GM21786 (cell line): ENCODE data around the gene CUEDC2.

ENCODE experiments used
- ATAC-seq: cut with Tn5 transposase; IDR thresholded peaks from one replicate; pipeline ENCODE4 v1.9.1; 2021; ENCODE audit not compliant: unreplicated experiment

Gene CUEDC2, protein sequence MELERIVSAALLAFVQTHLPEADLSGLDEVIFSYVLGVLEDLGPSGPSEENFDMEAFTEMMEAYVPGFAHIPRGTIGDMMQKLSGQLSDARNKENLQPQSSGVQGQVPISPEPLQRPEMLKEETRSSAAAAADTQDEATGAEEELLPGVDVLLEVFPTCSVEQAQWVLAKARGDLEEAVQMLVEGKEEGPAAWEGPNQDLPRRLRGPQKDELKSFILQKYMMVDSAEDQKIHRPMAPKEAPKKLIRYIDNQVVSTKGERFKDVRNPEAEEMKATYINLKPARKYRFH

DNA sequence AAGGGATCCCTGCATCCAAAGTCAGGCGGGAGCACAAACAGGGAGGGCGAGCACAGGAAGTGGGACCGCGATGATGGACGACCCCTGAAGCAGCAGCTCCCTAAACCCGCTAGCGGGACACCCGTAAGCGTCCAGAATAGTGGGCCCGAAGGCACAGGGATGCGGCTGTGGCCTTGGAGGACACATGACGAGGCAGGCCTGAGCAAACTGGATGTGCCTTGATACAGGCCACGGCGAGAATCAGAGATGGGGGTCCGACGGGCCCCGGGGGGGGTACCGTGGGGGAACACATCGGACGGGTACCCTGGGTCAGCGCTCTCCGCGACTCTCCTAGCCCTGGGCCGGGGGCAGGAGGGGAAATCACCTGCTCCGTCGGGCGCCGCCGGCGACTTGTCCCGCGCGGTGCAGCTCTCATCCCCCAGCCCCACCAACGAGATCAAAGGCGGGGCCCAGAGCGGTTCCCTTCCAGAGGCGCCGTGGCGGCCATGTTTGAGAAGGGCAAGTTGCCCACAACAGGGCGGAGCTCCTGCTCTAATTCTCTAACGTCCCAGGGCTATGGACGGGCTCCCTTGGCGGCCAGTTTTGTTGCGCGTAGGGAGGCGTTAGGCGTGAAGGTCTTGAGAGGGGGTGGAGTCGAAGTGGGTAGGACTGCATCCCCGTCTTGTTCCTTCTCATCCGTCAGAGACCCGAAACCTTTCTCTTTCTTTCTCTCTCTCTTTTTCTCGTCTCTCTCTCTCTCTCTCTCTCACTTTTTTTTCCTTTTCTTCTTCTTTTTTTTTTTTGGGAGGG is at the start of gene CUEDC2:
Gene CUEDC2, minus strand, starts transcription at position 413 of the 789 bp plus-strand sequence. CDS start 7,386 bp downstream, outside the sequence.
- ATAC-seq = peak; percentile 89

DNA sequence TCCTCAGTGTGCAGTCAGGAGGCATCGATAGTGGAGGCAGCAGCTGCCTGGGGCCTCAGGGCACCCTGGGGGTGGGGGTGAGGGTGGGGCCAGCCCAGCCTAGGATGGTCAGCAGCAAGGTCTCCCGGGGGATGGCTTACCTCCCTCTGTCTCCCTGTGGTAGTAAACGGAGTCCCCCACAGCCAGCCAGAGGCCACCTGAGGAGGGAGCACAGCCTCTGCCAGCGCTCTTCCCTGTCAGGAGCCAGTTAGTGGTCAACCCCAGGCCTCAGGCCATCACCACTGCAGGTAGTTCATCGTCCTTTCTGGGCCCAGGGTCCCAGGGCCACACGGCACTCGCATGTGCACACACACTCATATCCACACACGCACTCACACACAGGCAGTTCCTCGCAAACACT is 48.0 kb upstream of the CUEDC2 start:
- ATAC-seq = no peak

DNA sequence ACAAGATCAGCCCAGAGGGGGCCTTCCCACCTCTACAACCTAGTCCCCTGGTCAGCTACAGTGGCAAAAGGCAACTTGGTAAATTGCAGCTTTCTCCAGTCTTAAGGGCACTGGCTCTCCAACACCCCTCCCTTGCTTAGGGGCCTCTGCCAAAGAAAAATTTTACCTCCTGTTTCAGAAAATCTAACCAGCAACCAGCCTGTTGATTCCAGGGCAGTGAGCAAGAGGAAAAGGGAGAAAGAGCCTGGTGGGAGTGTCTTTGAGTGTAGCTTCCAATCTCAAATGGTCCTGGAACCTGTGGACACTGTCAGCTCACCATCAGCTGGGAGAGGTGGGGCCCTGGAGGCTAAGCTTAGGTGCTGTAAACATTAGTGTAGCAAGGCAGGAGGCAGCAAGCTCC is 47.3 kb upstream of the CUEDC2 start:
- no peak for ATAC-seq

DNA sequence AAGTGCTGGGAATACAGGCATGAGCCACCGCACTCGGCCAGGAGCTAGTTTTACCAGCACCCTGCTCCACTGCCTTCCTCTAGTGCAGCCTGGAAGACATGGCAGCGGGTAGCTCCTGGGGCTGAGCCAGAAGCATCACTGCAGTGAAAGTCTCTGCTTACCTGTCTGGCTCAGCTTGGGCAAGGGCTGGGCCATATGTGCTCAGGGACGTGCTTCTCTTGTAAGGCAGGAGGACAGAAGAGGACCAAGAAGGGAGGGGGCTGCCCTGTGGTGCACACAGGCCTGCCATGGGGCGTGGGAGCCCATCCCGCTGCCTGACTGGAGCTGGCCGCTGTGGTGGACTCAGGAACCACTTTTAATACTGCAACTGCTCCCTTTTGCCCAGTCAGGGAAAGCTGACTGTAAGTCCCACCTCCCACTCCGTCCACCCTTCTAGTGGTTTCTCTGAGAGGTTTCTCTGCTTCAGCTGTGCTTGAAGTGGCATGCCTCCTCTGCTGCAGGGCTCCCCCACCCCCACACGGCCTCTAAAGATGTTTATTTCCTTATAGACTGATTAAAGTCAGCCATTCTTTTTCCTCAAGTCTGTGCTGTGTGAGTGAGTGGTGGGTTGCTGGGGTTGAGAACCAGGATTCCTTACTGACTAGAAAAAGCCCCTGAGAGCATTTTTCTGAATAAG is 44.2 kb upstream of the CUEDC2 start:
- no peak for ATAC-seq

DNA sequence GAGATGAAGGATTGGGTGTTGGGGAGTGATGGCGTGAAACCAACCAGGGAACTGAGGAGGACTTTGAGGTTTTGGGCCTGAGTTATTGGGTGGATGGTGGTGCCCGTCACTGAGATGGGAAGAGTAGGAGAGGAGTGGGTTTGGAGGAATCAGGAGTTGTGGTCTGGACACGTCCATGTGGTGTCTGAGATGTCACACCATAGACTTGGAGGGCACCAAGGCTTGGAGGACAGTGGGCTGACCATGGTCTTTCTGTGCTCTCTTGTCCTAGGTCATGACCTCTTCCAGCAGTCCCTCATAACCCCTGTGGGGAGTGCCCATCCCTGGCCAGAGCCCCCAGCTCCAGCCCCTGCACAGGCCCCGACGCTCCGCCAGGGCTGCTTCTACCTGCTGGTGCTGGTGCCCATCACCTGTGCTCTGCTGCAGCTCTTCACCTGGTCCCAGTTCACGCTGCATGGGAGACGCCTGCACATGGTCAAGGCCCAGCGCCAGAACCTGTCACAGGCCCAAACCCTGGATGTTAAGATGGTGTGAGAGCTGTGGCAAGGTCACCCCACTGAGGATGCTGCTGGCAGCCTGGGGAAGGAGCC is 43.2 kb upstream of the CUEDC2 start:
- ATAC-seq = no peak

DNA sequence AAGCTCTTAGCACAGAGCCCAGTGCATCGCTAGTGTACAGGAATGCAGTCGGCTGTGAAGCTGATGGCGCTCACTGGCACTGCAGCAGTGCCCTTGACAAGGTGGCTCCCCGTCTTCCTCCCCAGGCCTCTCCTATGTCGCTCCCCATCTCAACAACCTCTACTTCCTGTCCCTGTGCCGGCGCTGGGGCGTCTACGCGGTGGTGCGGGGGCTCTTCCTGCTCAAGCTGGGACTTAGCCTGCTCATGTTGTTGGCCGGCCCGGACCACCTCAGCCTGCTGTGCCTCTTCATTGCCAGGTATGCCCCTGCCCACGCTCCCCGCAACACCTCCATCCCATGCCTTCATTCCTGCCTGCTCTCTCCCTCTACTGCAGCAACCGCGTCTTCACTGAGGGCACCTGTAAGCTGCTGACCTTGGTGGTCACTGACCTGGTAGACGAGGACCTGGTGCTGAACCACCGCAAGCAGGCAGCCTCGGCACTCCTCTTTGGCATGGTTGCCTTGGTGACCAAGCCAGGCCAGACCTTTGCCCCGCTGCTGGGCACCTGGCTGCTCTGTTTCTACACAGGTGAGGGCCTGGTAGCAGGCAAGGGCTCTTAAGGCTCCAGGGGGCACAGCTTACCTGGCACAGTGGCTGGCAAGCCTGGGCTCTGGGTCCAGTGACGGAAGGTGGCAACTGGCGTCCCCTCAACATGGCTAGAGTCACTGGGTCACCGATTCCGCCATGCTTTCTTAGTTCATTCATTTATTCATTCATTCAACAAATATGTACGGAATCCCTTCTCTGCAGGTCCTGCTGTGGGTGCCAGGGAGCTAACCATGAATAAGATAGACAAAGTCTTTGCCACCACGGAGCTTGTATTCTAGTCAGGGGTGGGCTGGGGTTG is 41.3 kb upstream of the CUEDC2 start:
- no peak for ATAC-seq

DNA sequence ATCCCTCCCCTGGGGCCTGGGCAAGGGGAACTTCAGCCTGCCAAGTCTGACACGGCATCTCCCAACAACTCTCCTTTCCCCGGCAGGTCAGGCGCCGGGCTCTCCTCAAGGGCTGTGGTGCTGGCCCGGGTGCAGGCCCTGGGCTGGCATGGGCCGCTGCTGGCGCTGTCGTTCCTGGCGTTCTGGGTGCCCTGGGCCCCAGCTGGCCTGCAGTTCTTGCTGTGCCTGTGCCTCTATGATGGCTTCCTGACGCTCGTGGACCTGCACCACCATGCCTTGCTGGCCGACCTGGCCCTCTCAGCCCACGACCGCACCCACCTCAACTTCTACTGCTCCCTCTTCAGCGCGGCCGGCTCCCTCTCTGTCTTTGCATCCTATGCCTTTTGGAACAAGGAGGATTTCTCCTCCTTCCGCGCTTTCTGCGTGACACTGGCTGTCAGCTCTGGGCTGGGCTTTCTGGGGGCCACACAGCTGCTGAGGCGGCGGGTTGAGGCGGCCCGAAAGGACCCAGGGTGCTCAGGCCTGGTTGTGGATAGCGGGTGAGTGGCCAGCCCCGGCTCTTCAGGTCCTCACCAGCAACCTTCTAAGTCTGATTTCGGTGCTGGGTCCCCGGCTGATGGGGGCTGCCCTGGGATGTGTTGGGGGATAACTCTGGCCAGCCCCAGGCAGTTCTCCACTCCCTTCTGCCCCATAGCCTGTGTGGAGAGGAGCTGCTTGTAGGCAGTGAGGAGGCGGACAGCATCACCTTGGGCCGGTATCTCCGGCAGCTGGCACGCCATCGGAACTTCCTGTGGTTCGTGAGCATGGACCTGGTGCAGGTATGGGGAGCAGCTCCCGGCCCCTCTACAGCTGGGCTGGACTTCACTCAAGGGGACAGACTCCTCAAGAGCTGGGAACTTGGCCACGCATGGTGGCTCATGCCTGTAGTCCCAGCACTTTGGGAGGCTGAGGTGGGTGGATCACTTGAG is 38.5 kb upstream of the CUEDC2 start:
- ATAC-seq = no peak

DNA sequence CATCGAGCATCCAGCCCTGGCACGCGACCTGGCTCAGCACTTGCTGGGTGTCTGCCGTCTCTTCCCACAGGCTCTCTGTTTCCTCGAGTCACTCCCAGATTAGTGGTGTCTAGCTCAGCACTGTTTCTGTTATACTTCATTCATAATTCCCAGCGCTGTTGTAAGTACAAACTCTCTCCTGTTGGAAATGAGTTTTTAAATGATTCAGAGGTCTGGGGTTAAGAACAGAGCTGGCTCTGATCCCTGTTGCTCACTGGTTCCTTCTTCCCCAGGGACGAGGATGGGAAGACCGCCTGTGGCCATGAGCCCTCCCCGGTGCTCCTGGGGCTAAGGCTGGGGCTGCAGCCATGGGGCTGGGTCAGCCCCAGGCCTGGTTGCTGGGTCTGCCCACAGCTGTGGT is 36.3 kb upstream of the CUEDC2 start:
- no peak for ATAC-seq

DNA sequence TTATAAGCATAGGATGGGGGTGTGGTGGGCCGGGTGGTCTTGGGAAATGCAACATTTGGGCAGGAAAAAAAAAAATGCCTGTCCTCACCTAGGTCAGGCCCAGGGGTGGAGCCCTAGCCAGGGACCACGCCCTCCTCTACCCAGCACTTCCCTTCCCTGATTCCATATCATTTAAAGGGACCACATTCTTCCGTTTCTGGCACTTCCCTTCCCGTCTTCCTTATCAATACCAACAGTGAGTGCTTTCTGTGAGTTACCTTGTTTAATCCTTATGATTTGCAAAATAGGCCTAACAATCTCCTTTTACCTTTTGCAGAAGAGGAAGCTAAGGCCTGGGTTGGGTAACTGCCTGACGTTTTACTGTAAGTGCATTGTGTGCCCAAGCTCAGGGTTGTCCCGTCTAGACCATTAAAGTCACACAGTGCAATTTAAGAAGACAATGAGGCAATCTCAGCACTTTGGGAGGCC is 35.6 kb upstream of the CUEDC2 start:
- no peak for ATAC-seq

DNA sequence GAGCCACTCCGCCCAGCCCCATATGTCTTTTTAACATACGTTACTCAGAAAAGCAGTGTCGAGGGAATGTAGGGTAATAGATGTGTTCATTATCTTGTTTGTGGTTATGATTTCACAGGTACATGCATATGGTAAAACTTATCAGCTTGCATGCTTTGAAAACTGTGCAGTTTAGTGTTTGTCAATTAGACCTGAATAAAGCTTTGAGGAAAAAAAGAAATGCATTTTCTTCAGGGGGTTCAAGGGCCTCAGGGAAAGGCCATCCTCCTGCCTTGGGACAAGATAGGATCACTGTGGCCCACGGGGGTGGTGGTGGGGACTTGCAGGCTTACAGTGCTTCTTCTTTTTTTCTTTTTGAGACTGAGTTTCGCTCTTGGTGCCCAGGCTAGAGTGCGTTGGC is 34.9 kb upstream of the CUEDC2 start:
- ATAC-seq = no peak

DNA sequence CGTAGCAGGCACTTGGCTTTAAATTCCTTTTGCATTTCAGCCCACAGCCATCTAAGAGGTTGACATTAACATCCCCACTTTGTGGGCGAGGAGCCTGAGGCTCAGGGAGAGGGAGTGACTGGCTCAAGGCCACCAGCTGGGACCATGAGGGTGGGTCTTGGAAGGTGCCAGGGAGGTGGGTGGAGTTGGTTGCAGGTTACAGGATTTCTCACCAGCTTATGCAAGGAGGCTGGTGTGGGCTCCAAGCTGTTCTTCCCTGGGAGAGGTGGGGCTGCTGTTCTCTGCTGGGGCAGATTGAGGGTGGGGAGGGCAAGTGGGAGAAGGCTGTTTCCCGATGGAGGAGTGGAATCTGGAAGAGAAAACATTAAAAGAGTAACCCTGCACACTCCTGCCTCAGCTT is 33.1 kb upstream of the CUEDC2 start:
- no peak for ATAC-seq

DNA sequence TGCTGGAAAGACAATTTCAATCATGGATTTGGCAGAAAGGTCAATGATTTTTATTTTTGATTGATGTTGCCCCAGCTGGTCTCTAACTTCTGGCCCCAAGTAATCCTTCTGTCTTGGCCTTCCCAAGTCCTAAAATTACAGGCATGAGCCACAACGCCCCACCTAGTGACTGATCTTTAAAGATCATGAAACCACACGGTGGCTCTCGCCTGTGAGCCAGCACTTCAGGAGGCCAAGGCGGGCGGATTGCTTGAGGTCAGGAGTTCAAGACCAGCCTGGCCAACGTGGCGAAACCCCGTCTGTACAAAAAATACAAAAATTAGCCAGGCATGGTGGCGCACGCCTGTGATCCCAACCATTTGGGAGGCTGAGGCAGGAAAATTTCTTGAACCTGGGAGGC is 31.6 kb upstream of the CUEDC2 start:
- ATAC-seq = no peak

DNA sequence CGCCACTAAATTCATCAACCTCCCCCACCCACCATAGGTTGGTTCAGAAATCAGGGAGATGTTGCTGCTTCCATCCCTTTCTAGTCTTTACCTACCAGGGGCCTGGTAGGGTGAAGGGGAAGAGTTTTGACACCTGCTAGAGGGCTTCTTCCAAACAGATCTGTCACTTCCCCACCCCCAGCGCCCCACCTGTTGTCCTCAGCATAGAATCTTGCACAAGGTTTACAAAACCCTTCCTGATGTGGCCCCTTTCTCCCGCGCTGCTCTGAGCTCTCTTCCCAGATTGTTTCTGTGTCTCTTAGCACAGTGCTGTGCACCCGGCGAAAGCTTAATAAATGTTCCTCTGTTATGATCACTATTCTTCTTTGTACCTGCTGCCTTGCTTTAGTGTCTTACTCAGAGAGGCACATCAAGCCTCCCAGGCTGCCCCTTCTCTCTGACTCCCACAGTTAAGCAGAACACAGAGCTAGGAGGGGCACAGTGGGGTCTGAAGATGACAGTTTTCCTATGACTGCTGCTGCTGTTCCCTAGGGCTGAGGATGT is 30.2 kb upstream of the CUEDC2 start:
- no peak for ATAC-seq

DNA sequence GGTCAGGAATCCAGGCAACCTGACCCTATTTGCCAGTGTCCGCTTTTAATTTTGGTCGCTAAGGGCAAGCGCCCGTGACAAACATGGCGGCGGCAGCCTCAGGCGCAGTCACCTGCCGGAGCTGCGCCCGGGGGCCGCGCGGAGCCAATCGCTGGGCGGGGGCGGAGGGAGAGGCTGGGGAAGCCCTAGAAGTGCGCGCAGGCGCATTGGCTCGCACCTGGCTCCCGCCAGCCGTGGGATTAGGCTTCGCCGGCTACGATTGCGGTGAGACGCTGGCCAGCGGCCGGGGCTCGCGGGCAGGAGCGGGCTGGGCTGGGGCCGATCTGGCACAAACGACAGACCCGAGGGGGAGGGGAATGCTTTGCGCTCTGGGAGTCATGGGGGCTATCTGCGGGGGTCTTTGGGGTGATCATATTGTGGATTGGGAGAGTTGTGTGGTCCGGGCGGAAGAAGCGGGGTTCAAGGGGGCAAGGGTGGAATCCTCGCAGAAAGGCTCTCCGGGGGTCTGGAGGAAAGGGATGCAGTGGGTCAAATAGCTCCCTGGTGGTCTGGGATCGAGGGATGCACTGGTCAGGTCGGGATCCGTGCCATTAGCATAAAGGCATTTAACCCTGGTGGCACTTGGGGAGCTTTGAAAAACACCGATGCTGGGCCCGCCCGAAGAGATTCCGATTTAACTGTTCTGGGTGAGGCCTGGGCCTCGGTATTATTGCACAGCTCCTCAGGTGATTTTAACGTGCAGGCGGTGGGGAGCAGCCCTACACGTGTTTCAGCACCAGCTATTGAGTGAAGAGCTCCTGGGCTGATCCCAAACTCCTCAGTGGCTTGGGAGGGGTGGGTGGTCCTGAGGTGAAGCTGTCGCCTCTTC is 29.0 kb upstream of the CUEDC2 start:
- ATAC-seq = peak; percentile 83

DNA sequence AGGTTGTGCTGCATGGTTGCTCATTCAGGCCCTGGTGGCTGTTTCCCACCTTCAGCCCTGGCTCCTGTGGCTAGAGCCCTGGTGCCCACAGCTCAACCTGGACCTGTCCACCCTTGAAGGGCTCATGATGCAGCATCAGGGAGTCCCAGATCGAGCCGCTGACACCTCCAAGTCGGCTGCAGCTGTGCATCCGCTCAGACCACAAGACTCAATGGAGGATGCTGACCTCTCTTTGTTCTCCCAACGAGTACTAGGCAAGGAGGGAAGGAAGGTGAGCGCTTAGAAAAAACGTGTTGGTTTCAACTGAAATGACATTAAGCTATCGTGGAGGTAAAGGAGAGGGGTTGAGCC is 28.4 kb upstream of the CUEDC2 start:
- peak; percentile 26 for ATAC-seq

DNA sequence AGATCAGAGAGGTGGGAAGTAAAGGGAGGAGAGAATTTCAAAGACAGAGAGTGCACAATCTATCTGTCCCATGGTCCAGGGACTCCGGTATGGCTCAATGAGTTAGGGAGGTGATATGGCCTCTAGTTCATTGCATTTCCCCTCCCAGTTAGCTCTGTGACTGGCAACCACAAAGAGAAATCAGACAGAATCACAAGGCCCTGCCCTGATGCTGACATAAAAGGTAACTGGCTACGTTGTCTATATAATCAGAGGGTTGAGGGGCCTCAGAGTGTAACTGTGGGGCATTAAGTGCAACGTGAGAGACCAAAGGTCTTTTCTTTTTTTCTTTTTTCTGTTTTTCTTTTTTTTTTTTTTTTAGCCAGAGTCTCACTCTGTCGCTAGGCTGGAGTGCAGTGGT is 26.3 kb upstream of the CUEDC2 start:
- no peak for ATAC-seq

DNA sequence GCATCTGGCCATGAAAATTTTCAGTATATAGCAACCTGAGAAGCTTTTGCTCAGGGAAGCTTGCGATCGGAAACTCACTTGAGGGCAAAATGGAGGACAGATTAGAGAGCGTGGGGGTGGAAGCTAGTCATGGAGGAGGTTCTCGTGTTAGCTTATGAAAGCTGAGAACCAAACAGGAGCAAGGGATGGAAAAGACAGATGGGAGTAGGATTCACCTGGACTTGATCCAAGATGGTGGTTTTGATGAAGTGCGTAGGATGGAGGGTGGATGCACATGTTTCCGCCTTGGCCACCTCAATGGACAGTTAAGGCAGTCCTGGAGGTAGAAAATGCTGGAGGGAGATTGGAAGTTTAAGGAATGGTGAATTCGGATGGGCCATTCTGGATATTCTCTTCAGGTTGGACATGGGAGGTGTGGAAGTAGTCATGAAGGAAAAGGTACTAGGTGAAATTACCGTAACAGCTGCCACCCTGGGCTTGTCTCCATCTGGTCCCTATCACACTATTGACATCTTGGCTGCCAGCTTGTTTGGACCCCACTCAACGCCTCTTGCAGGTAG is 25.3 kb upstream of the CUEDC2 start:
- ATAC-seq = no peak

DNA sequence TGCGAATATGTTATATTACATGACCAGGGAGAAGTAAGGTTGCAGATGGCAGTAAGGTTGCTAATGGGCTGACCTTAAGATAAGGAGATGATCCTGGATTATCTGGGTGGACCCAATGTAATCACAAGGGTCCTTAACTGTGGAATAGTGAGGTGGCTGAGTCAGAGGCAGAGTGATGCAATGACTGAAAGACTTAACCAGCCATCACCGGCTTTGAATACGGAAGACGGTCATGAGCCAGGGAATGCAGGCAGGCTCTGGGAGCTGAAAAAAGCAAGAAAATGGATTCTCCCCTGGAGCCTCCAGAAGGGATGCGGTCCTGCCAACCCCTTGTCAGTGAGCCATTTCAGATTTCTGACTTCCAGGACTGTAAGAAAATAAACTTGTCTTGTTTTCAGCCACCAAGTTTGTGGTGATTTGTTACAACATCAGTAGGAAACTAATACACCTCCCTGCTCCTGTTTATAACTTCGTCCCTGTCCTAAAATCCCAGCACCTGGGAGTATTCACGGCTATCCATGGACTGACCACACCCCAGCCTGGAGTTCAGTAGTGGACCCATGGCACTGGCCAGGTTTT is 23.6 kb upstream of the CUEDC2 start:
- ATAC-seq = no peak
